MV-4-11 (cell line): ENCODE data around the gene UTF1.

Experiments
- DNase-seq: peaks from one replicate; lab custom pipeline; 2025; lab: John Stamatoyannopoulos, UW

UTF1 gene, protein sequence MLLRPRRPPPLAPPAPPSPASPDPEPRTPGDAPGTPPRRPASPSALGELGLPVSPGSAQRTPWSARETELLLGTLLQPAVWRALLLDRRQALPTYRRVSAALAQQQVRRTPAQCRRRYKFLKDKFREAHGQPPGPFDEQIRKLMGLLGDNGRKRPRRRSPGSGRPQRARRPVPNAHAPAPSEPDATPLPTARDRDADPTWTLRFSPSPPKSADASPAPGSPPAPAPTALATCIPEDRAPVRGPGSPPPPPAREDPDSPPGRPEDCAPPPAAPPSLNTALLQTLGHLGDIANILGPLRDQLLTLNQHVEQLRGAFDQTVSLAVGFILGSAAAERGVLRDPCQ

DNA sequence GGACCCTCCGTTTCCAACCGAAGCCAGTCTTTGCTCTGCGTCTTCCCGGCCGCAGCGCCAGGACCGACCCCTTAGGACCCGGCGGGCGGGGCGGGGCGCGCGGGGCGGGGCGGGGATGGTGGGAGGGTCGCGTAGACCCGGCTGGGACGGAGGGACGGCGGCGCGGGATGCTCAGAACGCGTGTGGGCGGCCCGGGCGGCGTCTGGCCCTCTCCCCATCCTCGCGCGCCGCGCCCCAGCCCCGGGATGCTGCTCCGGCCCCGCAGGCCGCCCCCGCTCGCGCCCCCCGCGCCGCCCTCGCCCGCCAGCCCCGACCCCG, at the start of gene UTF1:
UTF1 (plus strand) TSS at position 174 of the 318 bp plus-strand sequence; CDS start at position 246, 72 bp downstream.
- DNase-seq = no peak

DNA sequence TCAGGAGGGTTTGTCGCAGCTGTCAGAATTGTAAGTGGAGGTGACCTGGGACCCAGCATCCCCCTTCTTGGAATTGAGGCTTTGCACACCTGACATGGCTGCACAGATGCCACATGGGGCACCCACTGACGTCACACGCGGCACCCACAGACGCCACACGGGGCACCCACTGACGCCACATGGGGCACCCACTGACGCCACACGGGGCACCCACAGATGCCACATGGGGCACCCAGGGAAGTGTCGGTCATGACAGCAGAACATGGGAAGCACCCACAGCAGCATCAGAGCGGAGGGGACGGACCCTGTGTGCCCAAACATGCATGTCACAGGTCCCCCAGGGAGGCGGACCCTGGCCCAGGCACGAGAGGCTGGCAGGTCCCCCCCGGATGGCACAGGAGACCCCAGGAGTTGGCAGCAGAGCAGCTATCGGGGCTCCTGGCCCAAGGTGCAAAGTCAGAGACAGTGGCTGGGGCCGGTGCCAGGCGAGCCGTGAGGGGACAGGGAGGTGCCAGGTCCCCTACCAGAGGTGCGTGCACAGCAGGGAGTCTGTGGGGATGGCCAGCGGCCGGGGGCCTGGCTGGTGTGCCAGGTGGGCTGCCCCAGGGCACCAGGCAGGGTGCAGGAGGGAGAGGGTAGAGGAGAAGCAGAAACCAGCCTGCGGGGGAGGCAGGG, 48.9 kb upstream of the UTF1 start:
- DNase-seq = no peak

DNA sequence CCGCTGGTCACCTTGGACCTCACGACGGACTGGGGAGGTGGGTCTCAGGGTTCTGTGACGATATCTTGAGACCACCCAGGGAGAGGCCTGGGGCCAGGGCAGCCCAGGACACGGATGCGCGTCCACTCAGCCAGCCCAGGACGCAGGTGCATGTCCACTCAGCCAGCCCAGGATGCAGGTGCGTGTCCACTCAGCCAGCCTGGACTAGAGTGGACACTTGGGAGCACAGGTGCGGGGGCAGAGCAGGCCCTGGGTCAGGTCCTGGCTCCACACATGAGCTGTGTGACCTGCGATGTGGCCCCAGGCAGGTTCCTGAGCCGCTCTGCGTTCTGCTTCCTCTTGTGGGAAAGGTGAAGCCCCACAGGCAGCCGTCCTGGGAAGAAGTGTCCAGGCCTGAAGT, 47.8 kb upstream of the UTF1 start:
- no peak for DNase-seq

DNA sequence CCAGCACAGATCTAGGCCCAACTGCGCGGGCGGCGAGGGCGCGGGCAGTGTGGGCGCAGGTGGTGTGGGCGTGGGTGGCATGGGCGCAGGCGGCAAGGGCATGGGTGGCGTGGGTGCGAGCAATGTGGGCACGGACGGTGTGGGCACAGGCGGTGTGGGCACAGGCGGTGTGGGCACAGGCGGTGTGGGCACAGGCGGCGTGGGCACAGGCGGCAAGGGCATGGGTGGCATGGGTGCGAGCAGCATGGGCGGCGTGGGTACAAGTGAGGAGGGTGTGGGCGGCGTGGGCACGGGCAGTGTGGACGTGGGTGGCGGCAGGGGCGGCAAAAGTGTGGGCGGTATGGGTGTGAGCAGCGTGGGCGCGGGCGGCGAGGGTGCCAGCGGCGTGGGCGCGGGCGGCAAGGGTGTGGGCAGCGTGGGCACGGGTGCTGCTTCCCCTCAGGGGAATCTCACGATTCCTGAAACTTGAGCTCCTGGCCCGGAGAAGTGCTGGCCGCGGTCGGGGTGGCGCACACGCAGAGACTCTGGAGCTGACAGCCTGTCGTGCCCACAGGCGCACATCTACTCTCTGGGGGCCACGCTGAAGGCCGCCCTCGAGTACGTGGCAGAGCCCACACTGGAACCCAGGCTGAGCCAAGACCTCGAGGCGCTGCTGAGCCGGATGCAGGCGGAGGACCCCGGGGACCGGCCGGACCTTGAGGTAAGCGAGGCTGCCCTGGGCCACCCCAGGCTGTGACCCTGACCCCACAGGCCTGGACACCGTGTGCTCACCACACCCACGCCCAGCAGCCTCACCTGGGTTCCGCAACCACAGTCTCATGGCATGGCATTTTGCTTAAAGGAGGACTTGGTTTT, 47.0 kb upstream of the UTF1 start:
- DNase-seq = no peak

DNA sequence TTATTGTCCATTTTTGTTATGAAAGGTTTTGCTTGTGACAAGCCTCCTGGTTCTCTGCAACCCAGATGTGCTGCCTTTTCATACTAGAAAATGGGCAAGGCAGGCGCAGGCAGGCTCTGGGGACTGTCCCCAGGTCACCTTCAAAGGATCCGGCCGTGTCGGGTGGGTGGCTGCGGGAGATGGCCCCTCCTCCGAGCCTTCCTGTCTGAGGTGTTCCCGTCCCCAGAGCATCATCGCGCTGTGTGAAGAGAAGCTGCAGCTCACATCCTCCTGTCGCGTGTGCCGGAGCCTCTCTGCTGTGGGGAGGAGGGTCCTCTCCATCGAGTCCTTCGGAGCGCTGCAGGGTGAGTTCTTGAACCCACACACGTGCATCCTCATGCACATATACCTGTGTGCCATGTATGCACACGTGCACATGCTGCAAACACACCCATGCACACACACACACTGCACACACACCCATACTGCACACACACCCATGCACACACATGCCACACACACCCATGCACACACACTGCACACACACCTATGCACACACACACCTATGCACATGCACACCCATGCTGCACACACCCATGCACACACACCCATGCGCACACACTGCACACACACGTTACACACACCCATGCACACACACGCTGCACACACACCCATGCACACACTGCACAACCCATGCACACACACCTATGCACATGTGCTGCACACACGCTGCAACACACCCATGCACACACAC, 46.2 kb upstream of the UTF1 start:
- no peak for DNase-seq

DNA sequence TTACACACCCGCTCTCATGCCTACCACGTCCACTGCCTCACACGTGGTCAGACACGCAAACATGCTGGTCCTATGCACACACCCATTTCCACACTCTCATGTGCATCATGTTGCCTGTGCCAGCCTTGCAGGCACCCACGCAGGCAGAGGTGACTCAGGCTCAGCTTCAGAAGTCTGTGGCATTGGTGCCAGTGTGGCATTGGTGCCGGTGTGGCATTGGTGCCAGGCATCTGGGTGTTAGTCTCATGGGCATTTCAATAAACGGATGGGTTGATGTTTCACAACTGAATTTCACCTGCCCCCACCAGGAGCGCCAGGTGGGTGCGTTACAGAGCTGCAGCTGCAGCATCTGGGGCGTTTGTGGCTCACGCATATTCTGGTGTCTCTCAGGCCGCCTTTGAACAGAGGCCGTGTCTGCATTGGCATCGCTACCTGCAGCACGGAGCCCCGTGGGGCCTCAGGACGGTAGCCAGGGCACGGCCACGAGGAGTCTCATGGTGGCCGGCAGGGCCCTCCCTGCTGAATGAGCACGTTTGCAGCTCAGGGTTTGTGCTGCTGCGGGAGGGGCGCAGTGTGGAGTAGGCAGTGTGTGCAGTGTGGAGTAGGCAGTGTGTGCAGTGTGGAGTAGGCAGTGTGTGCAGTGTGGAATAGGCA, 45.3 kb upstream of the UTF1 start:
- DNase-seq = no peak

DNA sequence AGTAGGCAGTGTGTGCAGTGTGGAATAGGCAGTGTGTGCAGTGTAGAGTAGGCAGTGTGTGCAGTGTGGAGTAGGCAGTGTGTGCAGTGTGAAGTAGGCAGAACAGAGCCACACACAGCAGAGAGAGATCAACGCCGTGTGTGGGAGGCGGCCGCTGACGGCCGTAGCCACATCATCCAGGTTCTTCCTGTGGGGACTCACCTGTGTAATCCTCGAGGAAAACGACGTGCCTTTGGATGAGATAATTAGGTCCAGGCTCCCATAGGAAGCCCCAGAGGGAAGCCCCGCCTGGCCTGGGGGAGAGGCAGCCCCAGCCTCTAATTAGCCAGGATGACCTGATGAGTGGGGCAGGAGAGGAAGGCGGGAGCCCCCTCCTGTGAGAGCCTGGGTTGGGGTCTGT, 44.6 kb upstream of the UTF1 start:
- no peak for DNase-seq

DNA sequence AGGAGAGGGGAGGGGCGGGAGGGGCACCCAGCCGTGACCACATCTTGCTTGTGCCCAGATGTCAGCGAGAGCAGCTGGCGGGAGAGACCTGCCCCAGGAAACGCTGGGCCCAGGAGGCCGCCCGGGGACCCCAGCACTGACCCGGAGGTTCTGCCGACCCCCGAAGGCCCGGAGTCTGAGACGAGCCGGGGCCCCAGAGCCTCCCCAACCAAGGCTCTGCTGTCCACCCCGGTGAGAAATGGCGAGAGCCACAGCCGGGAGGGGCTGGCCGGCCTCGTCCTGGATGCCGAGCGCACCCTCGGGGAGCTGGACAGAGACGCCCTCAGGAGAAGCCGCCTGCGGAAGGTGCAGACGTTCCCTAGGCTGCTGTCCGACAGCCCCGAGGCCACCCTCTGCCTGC, 44.1 kb upstream of the UTF1 start:
- no peak for DNase-seq

DNA sequence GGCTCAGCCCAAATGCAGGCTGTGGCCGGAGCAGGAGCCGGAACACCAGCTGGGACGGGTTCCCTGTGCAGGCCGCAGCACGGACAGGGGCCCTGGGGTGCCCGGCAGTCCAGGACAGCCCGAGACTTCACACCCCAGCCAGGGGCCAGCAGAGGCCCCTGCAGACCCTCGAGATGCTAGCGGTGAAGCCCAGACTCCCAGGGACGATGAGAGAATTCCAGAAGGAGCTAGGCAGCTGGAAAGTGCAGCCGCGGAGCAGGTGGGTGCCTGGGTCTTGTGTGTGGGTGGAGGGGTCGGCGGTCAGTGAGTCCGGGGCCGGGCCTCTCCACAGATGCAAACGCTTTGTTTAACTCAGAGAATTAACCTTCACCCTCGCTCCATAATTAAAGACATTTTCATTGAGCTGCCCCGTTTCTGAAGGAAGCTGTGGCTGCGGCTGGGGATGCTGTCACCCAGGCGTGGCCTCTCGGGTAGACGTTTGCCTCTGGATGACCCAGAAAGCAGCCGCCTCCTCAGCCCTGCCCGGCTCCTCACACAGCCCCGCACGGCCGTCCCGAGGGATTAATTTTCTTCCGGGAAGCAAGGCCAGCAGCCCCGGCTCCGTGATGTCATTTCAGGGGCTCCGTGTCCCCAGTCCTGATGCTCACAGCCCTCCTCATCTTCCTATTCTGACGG, 43.5 kb upstream of the UTF1 start:
- no peak for DNase-seq

DNA sequence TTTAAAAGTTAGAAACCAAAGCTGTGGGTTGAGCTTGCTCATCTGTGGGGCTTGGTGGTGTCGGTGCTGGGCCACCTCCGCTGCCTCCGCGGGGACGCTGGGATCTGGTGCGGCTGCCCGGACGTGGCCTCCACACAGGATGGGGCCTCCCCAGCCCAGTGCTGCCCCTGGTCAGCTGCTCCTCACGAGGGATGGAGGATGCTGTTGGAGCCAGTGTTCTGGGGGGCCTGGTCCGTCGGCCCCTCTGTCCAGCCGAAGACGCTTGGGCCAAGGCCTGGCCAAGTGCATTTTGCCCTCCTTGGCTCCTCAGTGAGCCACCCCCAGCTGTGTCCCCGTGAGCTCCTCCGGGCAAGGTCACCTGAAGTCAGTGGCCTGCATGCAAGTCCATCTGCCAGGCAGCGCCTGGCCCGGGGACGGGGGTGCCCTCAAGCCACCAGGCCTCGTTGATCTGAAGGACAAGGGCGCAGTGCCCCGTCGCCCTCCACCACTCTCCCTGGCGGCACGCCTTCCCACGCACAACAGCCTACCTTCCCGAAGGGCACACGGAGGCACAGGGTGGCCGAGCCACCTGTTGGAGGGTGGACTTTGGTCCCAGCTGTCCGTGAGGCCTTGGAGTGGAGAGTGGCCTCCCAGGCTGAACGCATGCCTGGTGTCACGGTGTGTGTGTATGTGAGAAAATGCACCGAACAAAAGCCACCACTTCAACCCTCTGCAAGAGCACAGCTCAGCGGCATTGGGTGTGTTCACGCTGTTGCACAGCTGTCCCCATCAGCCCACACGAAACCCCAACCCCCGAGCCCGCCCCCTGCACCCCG, 42.7 kb upstream of the UTF1 start:
- DNase-seq = no peak

DNA sequence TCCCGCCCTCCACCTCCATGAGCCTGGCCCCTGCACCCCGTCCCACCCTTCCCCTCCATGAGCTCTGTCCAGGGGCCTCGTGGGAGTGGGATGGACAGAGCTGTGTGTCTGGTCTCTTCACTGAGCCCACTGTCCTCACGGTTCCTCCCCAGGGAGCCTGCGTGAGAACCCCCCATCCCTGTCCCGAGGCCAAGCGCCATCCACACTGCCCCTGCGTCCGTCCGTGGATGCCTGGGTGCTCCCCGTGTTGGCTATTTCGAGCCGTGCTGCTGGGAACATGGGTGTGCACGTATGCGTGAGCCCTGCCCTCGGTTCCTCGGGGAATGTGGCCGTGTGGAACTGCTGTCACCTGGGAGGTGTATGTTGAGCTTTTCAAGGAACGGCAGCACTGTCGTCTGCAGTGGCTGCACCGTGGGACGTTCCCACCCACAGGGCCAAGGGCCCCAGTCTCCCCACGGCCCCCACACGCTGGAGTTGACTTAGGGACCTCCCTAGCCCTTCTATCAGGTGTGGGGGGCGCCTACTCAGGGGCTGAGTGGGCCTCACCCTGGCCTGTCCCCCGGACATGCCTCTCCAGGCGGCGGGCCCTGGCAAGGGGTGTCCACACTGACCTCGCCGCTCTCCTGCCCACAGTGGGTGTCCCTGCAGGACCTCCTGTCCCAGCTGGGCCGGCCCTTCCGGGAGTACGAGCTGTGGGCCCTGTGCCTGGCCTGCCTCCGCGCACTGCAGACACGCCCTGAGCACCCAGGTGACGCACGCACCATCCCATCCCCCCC, 41.9 kb upstream of the UTF1 start:
- DNase-seq = no peak

DNA sequence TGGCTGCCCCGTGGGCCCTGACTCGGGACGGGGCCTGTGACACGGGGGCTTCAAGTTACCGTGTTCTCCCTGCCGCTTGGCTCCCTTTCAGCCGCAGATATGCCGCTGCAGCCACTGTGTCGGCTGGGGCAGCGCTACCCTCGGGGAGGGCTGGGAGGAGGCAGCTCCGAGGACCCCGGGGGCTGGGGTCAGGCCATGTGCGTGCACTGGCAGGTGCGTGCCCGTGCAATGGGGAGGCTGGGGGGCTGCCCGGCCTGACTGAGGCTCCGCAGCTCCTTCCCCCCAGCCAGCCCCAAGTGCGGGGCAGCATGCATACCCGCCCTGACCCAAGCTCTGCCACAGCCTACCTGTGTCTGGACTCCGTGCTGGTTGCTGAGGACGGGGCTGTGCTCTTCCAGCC, 40.8 kb upstream of the UTF1 start:
- DNase-seq = no peak

DNA sequence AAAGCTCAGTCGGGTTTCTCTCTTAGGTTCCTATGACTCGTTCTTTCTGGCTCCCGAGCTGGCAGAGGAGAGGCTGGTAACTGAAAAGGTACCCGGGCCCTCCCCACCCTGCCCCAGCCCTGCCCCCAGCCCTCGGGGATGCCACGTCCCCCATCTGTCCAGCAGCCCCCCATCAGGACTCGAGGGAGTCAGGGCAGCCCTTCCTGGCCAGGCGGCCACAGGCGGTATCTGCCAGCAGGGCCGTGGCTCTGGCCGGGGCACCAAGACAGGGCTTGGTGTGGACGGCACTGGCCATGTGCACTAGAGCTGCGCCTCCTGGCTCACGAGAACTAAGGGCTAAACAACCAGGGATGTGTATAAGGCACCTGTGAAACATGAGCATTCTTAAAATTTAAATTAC, 40.3 kb upstream of the UTF1 start:
- DNase-seq = no peak

DNA sequence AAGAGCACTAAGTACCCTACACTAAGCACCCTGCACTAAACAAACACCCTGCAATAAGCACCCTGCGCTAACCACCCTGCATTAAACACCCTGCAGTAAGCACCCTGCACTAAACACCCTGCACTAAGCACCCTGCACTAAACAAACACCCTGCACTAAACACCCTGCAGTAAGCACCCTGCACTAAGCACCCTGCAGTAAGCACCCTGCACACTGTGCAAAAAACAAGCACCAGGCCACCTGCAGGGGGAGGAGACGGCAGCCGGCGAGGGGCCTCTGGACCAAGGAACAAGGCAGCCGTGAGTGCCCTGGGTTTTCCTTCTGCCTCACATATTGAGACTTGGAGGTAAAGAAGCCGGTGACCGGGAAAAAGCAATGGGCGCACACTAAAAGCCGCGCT, 39.8 kb upstream of the UTF1 start:
- DNase-seq = no peak

DNA sequence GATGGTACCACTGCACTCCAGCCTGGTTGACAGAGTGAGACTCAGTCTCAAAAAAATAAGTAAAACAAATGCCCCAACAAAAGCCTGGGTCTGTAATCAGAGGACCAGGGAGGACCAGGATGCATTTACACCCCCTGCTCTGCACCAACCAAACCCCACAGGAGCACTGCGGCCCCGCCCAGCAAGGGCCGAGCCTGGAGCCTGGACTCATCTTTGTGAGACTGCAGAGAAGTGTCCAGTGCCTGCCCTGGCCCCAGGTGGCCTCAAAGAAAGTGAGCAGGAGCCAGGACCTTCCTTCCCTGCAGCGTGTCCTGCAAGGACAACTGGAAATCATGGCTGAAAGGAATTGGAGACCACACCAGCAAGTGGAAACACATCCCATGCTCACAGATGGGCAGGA, 38.4 kb upstream of the UTF1 start:
- no peak for DNase-seq

DNA sequence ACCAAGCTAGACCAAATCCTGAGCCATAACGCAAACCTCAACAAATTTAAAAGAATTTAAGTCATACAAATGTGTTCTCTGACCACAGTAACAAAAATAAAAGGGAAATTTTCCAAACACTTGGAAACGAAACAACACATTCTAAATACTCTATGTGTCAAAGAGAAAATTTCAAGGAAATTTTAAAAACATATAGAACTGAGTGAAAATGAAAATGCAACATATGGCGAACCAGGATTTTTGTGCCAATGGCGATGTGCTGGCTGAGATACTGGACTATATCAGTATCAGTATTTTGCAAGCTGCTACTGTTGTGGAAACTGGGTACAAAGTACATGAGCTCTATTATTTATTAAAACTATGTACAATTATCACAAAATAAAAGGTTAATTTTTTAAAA, 35.9 kb upstream of the UTF1 start:
- no peak for DNase-seq

DNA sequence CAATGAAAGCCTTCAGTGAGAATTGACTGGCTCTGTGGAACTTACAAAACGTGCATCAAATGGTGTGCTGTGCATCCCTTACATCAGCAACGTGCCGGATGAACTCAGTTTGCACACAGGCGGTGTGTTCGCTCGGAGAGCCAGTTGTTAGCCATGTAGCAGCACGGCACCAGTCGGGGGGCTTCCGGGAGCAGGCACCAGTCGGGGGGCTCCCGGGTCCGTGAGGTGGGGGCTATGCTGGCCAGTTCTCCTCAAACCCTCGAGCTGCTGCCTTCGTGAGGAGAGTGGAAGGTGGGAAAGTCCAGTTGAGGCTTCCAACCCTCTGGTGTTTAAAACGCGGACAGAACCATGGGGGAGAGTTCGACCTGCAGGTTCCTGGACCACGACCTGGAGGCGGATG, 34.9 kb upstream of the UTF1 start:
- DNase-seq = no peak

DNA sequence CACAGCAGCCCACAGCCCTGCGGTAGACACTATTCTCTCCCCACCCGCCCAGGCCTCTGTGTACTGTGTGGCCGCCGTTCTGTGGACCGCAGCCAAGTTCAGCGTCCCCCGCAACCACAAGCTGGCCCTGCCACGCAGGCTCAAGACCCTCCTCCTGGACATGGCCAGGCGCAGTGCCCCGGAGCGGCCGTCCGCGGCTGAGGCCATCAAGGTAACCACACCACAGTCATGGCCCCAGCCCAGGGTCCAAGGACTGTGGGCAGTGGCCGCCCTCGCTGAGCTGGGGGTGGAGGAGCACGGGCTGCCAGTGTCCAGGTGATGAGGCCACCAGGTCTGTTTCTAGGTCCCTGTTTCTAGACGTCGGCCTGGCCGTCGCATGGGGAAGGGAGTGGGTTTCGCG, 34.4 kb upstream of the UTF1 start:
- DNase-seq = no peak

DNA sequence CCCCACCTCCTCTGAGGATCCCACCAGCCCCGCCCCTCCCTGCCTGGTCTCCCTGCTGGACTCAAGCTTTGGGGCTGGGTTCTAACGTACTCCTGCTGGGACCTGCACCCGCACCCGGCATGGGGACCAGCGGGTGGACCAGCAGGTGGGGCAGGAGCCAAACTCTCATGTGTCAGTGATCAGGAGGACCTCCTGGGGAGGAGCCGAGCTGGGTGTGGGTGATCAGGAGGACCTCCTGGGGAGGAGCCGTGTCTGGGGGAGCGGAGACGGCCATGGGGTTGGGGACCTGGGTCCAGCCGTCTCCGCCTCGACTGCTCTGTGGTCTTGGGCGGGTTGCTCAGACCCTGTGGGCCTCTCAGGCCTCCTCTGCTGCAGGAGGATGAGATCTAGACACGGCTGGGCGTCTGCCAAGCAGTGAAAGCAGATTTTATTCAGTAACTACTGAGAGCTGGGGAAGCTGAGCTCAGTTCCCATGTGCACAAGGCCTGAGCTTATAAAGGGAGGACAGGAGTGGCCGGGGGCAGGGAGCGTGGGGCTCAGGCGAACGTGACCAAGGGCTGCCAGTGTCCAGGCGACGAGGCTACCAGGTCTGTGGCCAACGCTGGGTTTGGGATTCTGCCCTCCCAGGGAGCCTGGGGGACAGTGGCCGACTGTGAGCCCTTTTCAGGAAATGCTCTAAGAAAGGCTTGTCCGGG, 33.6 kb upstream of the UTF1 start:
- DNase-seq = no peak
